ENCODE results near the gene KCNH1.

Gene KCNH1

GRCh38 chr1:211133836-211134669 is at the start of gene KCNH1:
Gene KCNH1 (minus strand): TSS chr1:211134148. CDS start chr1:211133945, 203 bp downstream.
- DNase-seq (ENCODE audit: insufficient read length, low spot score), result peak; percentile 87
- peak; percentile 97 for FAIRE-seq

GRCh38 chr1:211182746-211183145 is 48.8 kb upstream of the KCNH1 start:
- FAIRE-seq (no peak), DNase-seq (ENCODE audit: insufficient read length, low spot score) (no peak)

GRCh38 chr1:211174375-211174774 is 40.4 kb upstream of the KCNH1 start:
- no peak for DNase-seq (ENCODE audit: insufficient read length, low spot score)
- no peak for FAIRE-seq

GRCh38 chr1:211172657-211173056 is 38.7 kb upstream of the KCNH1 start:
- FAIRE-seq (no peak), DNase-seq (ENCODE audit: insufficient read length, low spot score) (no peak)

GRCh38 chr1:211169353-211169752 is 35.4 kb upstream of the KCNH1 start:
- DNase-seq (ENCODE audit: insufficient read length, low spot score) (no peak), FAIRE-seq (no peak)

GRCh38 chr1:211158866-211159265 is 24.9 kb upstream of the KCNH1 start:
- FAIRE-seq, result no peak
- DNase-seq (ENCODE audit: insufficient read length, low spot score), result no peak

- FAIRE-seq (no peak), DNase-seq (ENCODE audit: insufficient read length, low spot score) (no peak)
These were observed 21.1 kb upstream of the KCNH1 start for GRCh38 chr1:211155040-211155439.

GRCh38 chr1:211153932-211154331 is 20.0 kb upstream of the KCNH1 start:
- no peak for FAIRE-seq
- no peak for DNase-seq (ENCODE audit: insufficient read length, low spot score)

GRCh38 chr1:211148366-211148765 is 14.4 kb upstream of the KCNH1 start:
- no peak for FAIRE-seq

GRCh38 chr1:211145944-211146343 is 12.0 kb upstream of the KCNH1 start:
- no peak for DNase-seq (ENCODE audit: insufficient read length, low spot score)

More at GRCh38 chr1:211148366-211148765, 14.4 kb upstream of the KCNH1 start:
- DNase-seq (ENCODE audit: insufficient read length, low spot score), result no peak

GRCh38 chr1:211135342-211135950 is 1.5 kb upstream of the KCNH1 start:
- FAIRE-seq, result no peak
- DNase-seq (ENCODE audit: insufficient read length, low spot score), result peak; percentile 51

More at GRCh38 chr1:211145944-211146343, 12.0 kb upstream of the KCNH1 start:
- FAIRE-seq, result no peak

GRCh38 chr1:211133393-211133835 is 534 bp downstream of the KCNH1 start:
- DNase-seq (ENCODE audit: insufficient read length, low spot score) (peak; percentile 34), FAIRE-seq (no peak)

GRCh38 chr1:211132721-211133392 is 1.1 kb downstream of the KCNH1 start:
- FAIRE-seq, result no peak
- no peak for DNase-seq (ENCODE audit: insufficient read length, low spot score)

- no peak for FAIRE-seq
- DNase-seq (ENCODE audit: insufficient read length, low spot score), result no peak
These were observed 4.2 kb downstream of the KCNH1 start for GRCh38 chr1:211129776-211130175.

- no peak for FAIRE-seq
- DNase-seq (ENCODE audit: insufficient read length, low spot score), result no peak
These were observed 6.8 kb downstream of the KCNH1 start for GRCh38 chr1:211127166-211127565.

GRCh38 chr1:211126622-211127021 is 7.3 kb downstream of the KCNH1 start:
- DNase-seq (ENCODE audit: insufficient read length, low spot score), result no peak
- no peak for FAIRE-seq

GRCh38 chr1:211118407-211119102 is 15.4 kb downstream of the KCNH1 start:
- DNase-seq (ENCODE audit: insufficient read length, low spot score) (no peak), FAIRE-seq (no peak)

GRCh38 chr1:211114446-211114845 is 19.5 kb downstream of the KCNH1 start:
- DNase-seq (ENCODE audit: insufficient read length, low spot score), result no peak
- no peak for FAIRE-seq

GRCh38 chr1:211113566-211113965 is 20.4 kb downstream of the KCNH1 start:
- FAIRE-seq, result no peak

GRCh38 chr1:211111351-211111750 is 22.6 kb downstream of the KCNH1 start:
- DNase-seq (ENCODE audit: insufficient read length, low spot score) (no peak), FAIRE-seq (no peak)

More at GRCh38 chr1:211113566-211113965, 20.4 kb downstream of the KCNH1 start:
- DNase-seq (ENCODE audit: insufficient read length, low spot score), result no peak

GRCh38 chr1:211101481-211101880 is 32.5 kb downstream of the KCNH1 start:
- DNase-seq (ENCODE audit: insufficient read length, low spot score), result no peak
- no peak for FAIRE-seq
